Endometrium (tissue), 2 donors: ENCODE results near the gene MUC21.
"Not testable (repeated sequence)": the region's sequence is repeated elsewhere in the genome, so short reads cannot be mapped to it uniquely, and the experiment has no call there.

Experiments
- FAIRE-seq: peaks from 2 replicates; lab custom pipeline; 2012; peaks lifted over from hg19 to GRCh38; lab: Jason Lieb, UNC
- donor health status: control.
- donor health status: control.

MUC21 gene

GRCh38 chr6:30969171-30969570 lies 14.3 kb upstream of the MUC21 start:
- not testable (repeated sequence) for FAIRE-seq

DNA sequence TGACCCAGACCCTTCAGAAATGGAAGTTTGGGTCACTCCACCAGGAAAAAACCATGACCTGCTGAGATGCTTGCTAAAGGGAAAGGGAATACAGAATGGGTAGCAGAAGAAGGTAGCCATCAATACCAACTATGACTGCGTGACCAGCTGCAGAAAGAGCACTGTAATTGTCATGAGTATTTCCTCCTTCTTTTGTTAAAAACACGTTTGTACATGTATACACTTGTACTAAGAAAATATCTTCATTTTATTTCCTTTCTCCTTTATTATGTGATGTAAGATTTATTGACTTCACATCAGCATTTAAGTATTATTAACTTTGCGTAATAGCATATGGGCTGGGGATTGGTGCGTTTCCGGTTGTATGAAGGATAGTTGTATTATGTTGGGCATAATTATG lies 12.6 kb upstream of the MUC21 start:
- no peak for FAIRE-seq

- FAIRE-seq = no peak
These were observed 10.7 kb upstream of the MUC21 start for GRCh38 chr6:30972816-30973215.

- FAIRE-seq = no peak
These were observed 8.8 kb upstream of the MUC21 start for GRCh38 chr6:30974490-30975252.

GRCh38 chr6:30979141-30979540 lies 4.4 kb upstream of the MUC21 start:
- no peak for FAIRE-seq

DNA sequence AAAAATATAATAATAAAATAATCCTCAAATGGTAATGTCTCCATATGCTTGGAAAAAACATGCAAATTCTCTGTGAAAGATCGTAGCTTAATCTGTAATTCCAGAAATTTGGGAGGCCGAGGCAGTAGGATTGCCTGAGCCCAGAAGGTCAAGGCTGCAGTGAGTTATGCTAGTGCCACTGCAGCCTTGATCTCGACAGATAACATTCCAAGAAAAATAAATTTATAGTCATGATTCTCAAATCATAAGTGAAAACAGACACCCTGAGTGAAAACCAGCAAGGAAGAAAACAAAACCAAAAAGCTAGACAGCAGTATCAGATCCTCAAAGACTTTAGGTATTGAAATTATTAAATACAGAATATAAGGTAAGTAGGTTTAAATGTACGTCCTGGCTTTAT lies 3.8 kb upstream of the MUC21 start:
- FAIRE-seq = no peak

DNA sequence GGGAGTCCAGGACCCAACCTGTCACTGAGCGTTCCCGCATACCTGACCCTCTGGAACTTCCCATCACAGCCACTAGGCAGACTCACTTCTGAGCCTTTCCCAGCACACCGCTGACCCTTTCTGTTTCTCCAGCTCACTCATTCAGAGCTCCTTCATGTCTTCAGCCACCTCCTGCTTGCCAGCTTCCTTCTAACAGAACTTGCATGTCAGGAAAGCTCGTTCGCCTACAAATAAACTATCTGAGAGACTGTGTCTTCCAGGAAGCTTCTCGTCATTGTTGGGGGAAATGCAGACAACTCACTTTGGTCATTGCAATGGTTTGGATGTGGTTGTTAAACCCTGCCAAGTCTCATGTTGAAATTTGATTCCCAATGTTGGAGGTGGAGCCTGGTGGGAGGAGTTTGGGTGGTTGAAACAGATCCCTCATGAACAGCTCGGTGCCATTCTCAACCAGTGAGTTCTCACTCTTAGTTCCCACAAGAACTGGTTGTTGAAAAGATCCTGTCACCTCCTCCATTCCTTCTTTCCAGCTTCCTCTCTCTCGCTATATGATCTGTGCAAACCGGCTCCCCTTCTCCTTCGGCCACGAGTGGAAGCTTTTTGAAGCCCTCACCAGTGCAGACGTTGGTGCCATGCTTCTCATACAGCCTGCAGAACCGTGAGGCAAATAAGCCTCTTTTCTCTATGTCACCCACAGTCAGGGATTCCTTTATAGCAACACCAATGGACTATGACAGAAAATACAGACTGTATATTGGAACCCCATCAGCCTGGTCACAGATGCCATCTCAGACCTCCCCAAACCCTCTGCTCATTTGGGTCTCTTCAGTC lies 1.4 kb upstream of the MUC21 start:
- no peak for FAIRE-seq

DNA sequence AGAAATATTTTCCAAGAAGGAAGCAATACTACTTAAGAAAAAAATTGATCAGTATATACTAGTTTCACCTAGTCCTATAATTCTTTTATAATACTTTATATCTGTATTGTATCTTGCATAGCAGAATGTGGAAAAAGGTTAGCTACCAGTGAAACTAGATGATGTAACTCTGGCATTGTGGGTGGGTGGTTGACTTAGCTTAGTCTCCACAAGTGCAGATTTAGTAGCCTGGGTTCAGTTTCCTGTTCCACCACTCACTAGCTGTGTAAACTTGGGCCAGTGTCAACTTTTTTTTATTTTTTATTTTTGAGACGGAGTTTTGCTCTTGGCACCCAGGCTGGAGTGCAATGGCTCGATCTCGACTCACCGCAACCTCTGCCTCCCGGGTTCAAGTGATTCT lies 2.0 kb downstream of the MUC21 start:
- FAIRE-seq = no peak

DNA sequence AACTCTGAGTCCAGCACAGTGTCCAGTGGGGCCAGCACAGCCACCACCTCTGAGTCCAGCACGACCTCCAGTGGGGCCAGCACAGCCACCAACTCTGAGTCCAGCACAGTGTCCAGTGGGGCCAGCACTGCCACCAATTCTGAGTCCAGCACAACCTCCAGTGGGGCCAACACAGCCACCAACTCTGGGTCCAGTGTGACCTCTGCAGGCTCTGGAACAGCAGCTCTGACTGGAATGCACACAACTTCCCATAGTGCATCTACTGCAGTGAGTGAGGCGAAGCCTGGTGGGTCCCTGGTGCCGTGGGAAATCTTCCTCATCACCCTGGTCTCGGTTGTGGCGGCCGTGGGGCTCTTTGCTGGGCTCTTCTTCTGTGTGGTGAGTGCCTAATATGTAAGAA lies 3.8 kb downstream of the MUC21 start:
- no peak for FAIRE-seq

DNA sequence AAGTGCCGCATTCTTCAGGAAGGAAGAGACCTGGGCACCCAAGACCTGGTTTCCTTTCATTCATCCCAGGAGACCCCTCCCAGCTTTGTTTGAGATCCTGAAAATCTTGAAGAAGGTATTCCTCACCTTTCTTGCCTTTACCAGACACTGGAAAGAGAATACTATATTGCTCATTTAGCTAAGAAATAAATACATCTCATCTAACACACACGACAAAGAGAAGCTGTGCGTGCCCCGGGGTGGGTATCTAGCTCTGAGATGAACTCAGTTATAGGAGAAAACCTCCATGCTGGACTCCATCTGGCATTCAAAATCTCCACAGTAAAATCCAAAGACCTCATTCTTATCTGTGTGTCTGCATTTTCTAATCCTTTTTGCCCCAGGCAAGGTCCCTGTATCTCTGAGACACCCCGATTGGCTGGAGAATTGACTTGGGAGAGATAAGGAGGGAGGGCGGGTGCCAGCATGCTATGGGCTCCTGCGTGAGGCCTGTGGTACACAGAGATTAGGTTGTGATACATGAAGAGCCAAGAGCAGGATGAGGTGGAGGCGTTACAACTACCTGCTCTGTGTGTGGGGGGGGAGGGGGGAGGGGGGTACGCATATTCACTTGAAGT lies 4.8 kb downstream of the MUC21 start:
- no peak for FAIRE-seq

DNA sequence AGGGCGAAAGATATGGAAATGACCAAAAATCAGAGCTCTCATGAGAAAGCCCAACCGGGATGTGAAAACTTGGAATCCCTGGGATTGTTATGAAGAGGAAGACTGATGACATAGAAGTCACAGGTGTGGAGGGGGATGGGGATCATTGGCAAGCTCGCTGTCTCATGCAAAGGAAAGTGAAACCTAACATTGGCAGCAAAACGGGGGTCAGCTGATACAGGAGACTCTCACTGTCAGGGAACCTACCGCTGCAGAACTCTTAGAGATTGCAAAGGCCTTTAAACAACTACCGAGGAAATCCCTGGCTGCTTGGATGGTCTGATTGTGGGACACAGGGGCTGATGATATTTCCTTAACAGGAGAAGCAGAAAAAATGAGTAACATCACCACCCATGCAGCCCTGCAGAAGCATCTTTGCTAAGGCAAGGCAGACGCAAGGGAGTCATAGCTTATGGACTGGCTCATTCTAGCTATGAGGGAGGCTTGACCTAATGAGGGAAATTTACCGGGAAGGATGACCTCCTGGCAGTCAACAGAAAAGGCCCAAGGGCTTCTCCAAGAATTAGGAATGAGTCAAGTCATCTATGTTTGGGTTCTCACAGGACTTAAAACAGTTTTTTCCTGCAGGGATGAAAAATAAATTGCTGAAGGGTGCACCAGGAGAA lies 7.0 kb downstream of the MUC21 start:
- FAIRE-seq = no peak

- no peak for FAIRE-seq
These were observed 8.4 kb downstream of the MUC21 start for GRCh38 chr6:30991891-30992290.

- FAIRE-seq = no peak
These were observed 13.8 kb downstream of the MUC21 start for GRCh38 chr6:30997301-30997700.

DNA sequence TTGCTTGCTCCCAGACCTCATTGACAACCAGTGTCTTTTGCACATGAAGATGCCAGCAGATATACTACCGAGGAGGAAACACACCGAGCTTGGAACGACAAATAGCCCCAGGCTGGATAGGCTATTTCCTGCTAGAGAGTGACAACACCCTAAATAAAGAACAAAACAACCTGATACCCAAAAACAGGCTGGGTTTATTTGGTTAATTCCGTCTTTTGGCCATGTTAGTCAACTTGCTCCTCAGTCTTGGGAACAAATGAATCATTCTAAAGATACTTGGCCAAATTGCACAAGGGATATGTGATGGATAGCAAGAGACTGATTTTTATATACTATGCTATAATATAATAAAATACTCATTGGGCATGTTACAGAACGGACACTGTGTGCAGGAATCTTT lies 15.3 kb downstream of the MUC21 start:
- no peak for FAIRE-seq

GRCh38 chr6:31000067-31000860 lies 16.7 kb downstream of the MUC21 start:
- FAIRE-seq = not testable (repeated sequence)

- FAIRE-seq = no peak
These were observed 17.9 kb downstream of the MUC21 start for GRCh38 chr6:31001281-31001888.

DNA sequence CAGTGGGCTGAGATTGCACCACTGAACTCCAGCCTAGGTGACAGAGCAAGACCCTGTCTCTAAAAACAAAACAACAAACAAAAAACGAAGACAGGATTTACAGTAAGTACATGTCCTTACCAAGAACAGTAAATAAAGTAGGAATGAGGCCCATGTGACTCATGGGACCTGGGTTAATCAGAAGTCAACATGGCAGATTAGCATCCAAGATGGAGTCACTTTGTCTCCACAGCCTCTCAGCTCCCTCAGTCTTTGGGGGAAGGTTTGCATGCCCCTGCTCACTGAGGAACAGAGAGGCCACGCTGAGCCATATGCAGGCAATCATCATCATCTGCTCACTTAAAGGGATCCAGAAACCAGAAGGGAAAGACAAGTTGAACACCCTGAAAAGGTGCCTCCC lies 19.0 kb downstream of the MUC21 start:
- no peak for FAIRE-seq

DNA sequence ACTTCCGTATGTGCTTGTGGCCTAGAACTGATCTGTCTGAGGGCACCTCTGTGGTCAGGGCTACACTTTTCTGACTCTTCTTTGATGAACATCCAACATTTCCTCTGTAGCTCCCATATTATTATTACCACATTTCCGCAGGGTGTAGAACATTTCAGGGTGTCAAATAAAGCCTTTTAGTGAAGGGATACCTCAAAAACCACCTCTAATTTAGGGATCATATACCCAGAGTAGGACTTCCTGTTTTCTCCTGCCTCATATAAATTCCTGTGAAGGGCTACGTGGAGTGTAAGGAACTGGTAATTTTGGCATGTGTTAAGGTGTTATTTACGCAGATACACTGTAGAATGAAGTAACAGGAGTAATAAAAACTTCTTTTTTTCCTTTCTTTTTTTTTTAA lies 21.3 kb downstream of the MUC21 start:
- no peak for FAIRE-seq

GRCh38 chr6:31005249-31006020 lies 21.9 kb downstream of the MUC21 start:
- no peak for FAIRE-seq

GRCh38 chr6:31007694-31008093 lies 24.2 kb downstream of the MUC21 start:
- FAIRE-seq = no peak

- no peak for FAIRE-seq
These were observed 24.6 kb downstream of the MUC21 start for GRCh38 chr6:31008165-31008564.
